GM23338 (cell line): ENCODE results near the gene HEMK1. TPM values are rescaled to one million over a fixed set of nuclear protein-coding genes. Genes with fewer than 3 reads are reported as not detected.

Experiments
- ATAC-seq: fragments of 200-7000 bp; cut with Tn5 transposase; 3 replicates; pipeline ENCODE4 v1.9.1; 2020
- DNase-seq: peaks from one replicate; pipeline ENCODE4 v3.0.0-alpha.2; 2015; ENCODE audit warnings: low spot score
- H2AFZ ChIP-seq: fragments of 200-600 bp; sonication (generic); 2 replicates; pipeline ENCODE4 v1.8.0; 2016; ENCODE audit warnings: antibody characterized with exemption, mild to moderate bottlenecking, moderate library complexity
- H3F3A ChIP-seq: fragments of 200-600 bp; sonication (generic); replicated peaks from 2 replicates; pipeline ENCODE4 v1.8.0; 2017; ENCODE audit warnings: antibody characterized with exemption, mixed run types, low read depth
- H3K27ac ChIP-seq: fragments of 200-600 bp; sonication (generic); 2 replicates; pipeline ENCODE4 v1.6.1; 2016; ENCODE audit warnings: low read depth
- H3K27me3 ChIP-seq: fragments of 200-600 bp; sonication (generic); 2 replicates; pipeline ENCODE4 v1.8.0; 2016; ENCODE audit warnings: mild to moderate bottlenecking, mixed run types, moderate library complexity; ENCODE audit not compliant: insufficient read depth
- H3K36me3 ChIP-seq: fragments of 200-600 bp; sonication (generic); 2 replicates; pipeline ENCODE4 v1.8.0; 2016; ENCODE audit warnings: mild to moderate bottlenecking; ENCODE audit not compliant: insufficient read depth
- H3K4me1 ChIP-seq: fragments of 200-600 bp; sonication (generic); 2 replicates; pipeline ENCODE4 v1.8.0; 2016; ENCODE audit warnings: mild to moderate bottlenecking, moderate library complexity; ENCODE audit not compliant: insufficient read depth
- H3K4me2 ChIP-seq: fragments of 200-600 bp; sonication (generic); 2 replicates; pipeline ENCODE4 v1.7.1; 2017; ENCODE audit warnings: mixed run types
- H3K4me3 ChIP-seq: fragments of 200-600 bp; sonication (generic); 2 replicates; pipeline ENCODE4 v1.6.1; 2016; ENCODE audit warnings: mixed run types
- H3K79me2 ChIP-seq: fragments of 200-600 bp; sonication (generic); replicated peaks from 2 replicates; pipeline ENCODE4 v1.8.0; 2017; ENCODE audit warnings: mild to moderate bottlenecking; ENCODE audit not compliant: insufficient read depth
- H3K9me2 ChIP-seq: fragments of 200-600 bp; sonication (generic); 2 replicates; pipeline ENCODE4 v1.8.0; 2017; ENCODE audit not compliant: insufficient read depth
- H4K20me1 ChIP-seq: fragments of 200-600 bp; sonication (generic); replicated peaks from 2 replicates; pipeline ENCODE4 v1.8.0; 2017; ENCODE audit warnings: mild to moderate bottlenecking; ENCODE audit not compliant: insufficient read depth
- H3K27ac Mint-ChIP-seq: 2 replicates; pipeline ENCODE4 v1.8.0; 2020; ENCODE audit warnings: inconsistent platforms, mild to moderate bottlenecking, moderate library complexity, mixed read lengths
- H3K27me3 Mint-ChIP-seq: 3 replicates; pipeline ENCODE4 v1.8.0; 2022; ENCODE audit warnings: low read depth, mild to moderate bottlenecking, moderate library complexity, mixed read lengths, inconsistent platforms; ENCODE audit not compliant: insufficient read depth, poor library complexity
- H3K36me3 Mint-ChIP-seq: 3 replicates; pipeline ENCODE4 v1.8.0; 2021; ENCODE audit warnings: low read depth, mild to moderate bottlenecking, inconsistent platforms, moderate library complexity, mixed read lengths
- H3K4me1 Mint-ChIP-seq: 3 replicates; pipeline ENCODE4 v1.8.0; 2020; ENCODE audit warnings: mild to moderate bottlenecking, inconsistent platforms, mixed read lengths
- H3K4me3 Mint-ChIP-seq: 3 replicates; pipeline ENCODE4 v1.8.0; 2021; ENCODE audit warnings: moderate library complexity, mild to moderate bottlenecking, inconsistent platforms, mixed read lengths
- H3K9me3 Mint-ChIP-seq: 3 replicates; pipeline ENCODE4 v1.8.0; 2020; ENCODE audit warnings: moderate library complexity, mild to moderate bottlenecking, inconsistent platforms, mixed read lengths
- CREB1 ChIP-seq: fragments of 250-450 bp; sonication (Bioruptor Pico); IDR thresholded peaks from 2 replicates; pipeline ENCODE4 v1.5.0; 2020; ENCODE audit warnings: low read depth, mild to moderate bottlenecking, moderate library complexity
- EZH2phosphoT487 ChIP-seq: fragments of 200-600 bp; sonication (generic); IDR thresholded peaks from one replicate; pipeline ENCODE4 v1.8.1; 2018; ENCODE audit warnings: antibody characterized with exemption; ENCODE audit not compliant: unreplicated experiment
- JUNB ChIP-seq: IDR thresholded peaks from one replicate; pipeline ENCODE4 v1.6.1; 2016; ENCODE audit warnings: antibody characterized with exemption; ENCODE audit not compliant: unreplicated experiment
- REST ChIP-seq: IDR thresholded peaks from one replicate; pipeline ENCODE4 v1.6.1; 2018; ENCODE audit warnings: antibody characterized with exemption; ENCODE audit not compliant: unreplicated experiment
- STAT1 ChIP-seq: IDR thresholded peaks from one replicate; pipeline ENCODE4 v1.6.1; 2016; ENCODE audit warnings: antibody characterized with exemption; ENCODE audit not compliant: unreplicated experiment
- ZNF114 ChIP-seq: fragments of 250-450 bp; sonication (Bioruptor Pico); IDR thresholded peaks from 2 replicates; pipeline ENCODE4 v1.5.0; 2020; ENCODE audit warnings: mild to moderate bottlenecking, moderate library complexity
- ZNF331 ChIP-seq: fragments of 250-450 bp; sonication (Bioruptor Pico); IDR thresholded peaks from 2 replicates; pipeline ENCODE4 v1.5.0; 2020; ENCODE audit warnings: low read depth, mild to moderate bottlenecking, moderate library complexity
- polyA plus RNA-seq: library from polyadenylated mRNA; unstranded; fragments of >200 nt; fragmentation: Nextera tagmentation; extraction: Ambion mirVana; gene quantifications from 2 replicates; pipeline ENCODE4 v1.2.1, GENCODE V29; 2016
- total RNA-seq: library from RNA; depleted of rRNA; stranded (reverse); fragments of >200 nt; shearing (Covaris generic); gene quantifications from 2 replicates; pipeline ENCODE4 v1.2.3, GENCODE V29; 2014
- TF ChIP-seq, protein P1 (sequence below), 2 experiments: fragments of 200-600 bp in 1 of 2; sonication (generic) in 1 of 2; conservative IDR thresholded peaks; 2 replicates each; pipeline versions ENCODE4 v1.5.1 to v1.6.1; 2016 to 2017; ENCODE audit warnings: antibody characterized with exemption in 2 of 2, low read depth in 2 of 2, mild to moderate bottlenecking in 2 of 2, moderate library complexity in 1 of 2

The HEMK1 gene
- total and polyA plus RNA-seq, 2 experiments from 2014 or later = 5.6 to 10.1 TPM

DNA sequence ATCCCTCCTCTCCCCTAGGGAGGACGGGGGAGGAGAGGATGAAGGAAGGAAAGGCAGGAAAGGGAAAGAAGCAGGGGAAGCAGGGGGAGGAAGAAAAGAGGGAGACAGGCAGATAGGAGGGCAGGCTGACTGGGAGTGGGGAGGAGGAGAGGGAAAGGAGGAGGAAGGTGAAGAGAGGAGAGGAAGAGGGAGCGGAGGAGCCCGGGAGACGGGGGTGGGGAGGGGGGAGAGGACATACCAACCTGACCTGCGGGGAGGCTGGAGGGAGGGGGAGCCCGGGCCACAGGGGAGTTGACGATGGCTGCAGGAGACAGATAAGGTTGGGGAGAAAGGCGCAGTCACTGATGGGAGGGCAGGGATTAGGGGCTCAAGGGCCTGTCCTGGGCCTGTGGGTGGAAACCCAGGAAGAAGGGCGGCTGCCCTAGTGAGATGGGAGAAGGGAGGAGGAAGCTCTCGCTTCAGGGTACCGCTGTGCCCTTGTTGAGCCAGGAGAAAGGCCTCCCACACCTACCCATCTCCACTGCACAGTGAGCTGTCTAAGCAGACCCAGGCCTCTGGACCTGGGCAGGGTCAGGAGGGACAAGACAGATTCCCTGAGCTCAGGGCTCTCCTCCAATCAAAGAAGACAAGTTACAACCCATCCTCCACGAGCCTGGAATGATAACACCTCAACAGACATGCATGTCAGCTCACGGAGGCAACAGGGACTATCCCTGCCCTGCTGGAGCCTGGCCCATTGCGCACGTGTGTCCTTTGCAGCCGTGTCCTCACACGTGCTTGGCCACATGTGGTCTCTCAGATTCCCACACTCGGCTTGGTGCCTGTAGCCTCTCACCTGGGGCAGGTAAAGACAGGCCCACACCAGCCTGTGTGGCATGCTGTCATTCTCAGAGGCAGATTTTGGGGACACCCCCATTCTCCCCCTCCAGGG is 29.7 kb upstream of the HEMK1 start (continued):
- TF ChIP-seq, protein P1, sequence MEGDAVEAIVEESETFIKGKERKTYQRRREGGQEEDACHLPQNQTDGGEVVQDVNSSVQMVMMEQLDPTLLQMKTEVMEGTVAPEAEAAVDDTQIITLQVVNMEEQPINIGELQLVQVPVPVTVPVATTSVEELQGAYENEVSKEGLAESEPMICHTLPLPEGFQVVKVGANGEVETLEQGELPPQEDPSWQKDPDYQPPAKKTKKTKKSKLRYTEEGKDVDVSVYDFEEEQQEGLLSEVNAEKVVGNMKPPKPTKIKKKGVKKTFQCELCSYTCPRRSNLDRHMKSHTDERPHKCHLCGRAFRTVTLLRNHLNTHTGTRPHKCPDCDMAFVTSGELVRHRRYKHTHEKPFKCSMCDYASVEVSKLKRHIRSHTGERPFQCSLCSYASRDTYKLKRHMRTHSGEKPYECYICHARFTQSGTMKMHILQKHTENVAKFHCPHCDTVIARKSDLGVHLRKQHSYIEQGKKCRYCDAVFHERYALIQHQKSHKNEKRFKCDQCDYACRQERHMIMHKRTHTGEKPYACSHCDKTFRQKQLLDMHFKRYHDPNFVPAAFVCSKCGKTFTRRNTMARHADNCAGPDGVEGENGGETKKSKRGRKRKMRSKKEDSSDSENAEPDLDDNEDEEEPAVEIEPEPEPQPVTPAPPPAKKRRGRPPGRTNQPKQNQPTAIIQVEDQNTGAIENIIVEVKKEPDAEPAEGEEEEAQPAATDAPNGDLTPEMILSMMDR (conservative IDR thresholded peaks at IDR 0.05; ENCODE audit: low read depth in 2 of 2) = no peak
- TF ChIP-seq ZNF331 (no peak), STAT1 (no peak), CREB1 (CRISPR knock-in tag) (no peak)

- H3K79me2 ChIP-seq = no peaks in the 10 kb centered on the region
- Mint-ChIP-seq H3K36me3 (no peaks in the 10 kb centered on the region), H3K4me1 (peaks cover 29% of the 10 kb centered on the region), H3K4me3 (no peak overlapping the region), H3K9me3 (no peaks in the 10 kb centered on the region), H3K27ac (no peak overlapping the region), H3K27me3 (peaks cover 7% of the 10 kb centered on the region)
- no peaks in the 10 kb centered on the region for H3F3A ChIP-seq
- H3K4me3 ChIP-seq = no peak overlapping the region
- H3K36me3 ChIP-seq = no peaks in the 10 kb centered on the region
- no peak overlapping the region for H3K27ac ChIP-seq
- no peaks in the 10 kb centered on the region for H3K27me3 ChIP-seq
- ATAC-seq = peak; percentile 71
- no peaks in the 10 kb centered on the region for H3K9me2 ChIP-seq
- TF ChIP-seq, protein P1 (conservative IDR thresholded peaks at IDR 0.05; ENCODE audit: low read depth in 2 of 2) = peak; percentile 95 to 99
- no peak for TF ChIP-seq STAT1
- no peak overlapping the region for H3K4me2 ChIP-seq
- no peaks in the 10 kb centered on the region for H4K20me1 ChIP-seq
- peaks cover 23% of the 10 kb centered on the region for H3K4me1 ChIP-seq
- no peak overlapping the region for H2AFZ ChIP-seq
- peak; percentile 88 for DNase-seq
Measured at GRCh38 chr3:50542177-50543034, 26.9 kb upstream of the HEMK1 start.

- no peaks in the 10 kb centered on the region for H3F3A ChIP-seq
- peaks cover 7% of the 10 kb centered on the region; the same call in 1 of the 2 replicates for H3K4me1 ChIP-seq
- no peaks in the 10 kb centered on the region for H3K79me2 ChIP-seq
- H2AFZ ChIP-seq = peak overlapping the region; percentile 69
- no peaks in the 10 kb centered on the region for H3K36me3 Mint-ChIP-seq
- no peak overlapping the region for H3K4me3 ChIP-seq
- no peaks in the 10 kb centered on the region for H3K36me3 ChIP-seq
- no peaks in the 10 kb centered on the region for H3K9me2 ChIP-seq
- no peaks in the 10 kb centered on the region for H3K27me3 ChIP-seq
- ATAC-seq (peak; percentile 15), DNase-seq (peak; percentile 52)
- H3K4me2 ChIP-seq = peak overlapping the region; percentile 60
- H3K27ac ChIP-seq = no peak overlapping the region
- peaks cover 5% of the 10 kb centered on the region for H3K27me3 Mint-ChIP-seq
- H3K9me3 Mint-ChIP-seq = no peaks in the 10 kb centered on the region
- H3K4me1 Mint-ChIP-seq = peaks cover 10% of the 10 kb centered on the region
- peak overlapping the region; percentile 62; the same call in 1 of the 2 replicates for H3K27ac Mint-ChIP-seq
- H4K20me1 ChIP-seq = no peaks in the 10 kb centered on the region
- H3K4me3 Mint-ChIP-seq = no peak overlapping the region
- TF ChIP-seq STAT1 (no peak), ZNF331 (no peak), JUNB (no peak), ZNF114 (CRISPR knock-in tag) (no peak), REST (no peak), EZH2phosphoT487 (no peak)
- TF ChIP-seq, protein P1 (conservative IDR thresholded peaks at IDR 0.05; ENCODE audit: low read depth in 2 of 2) = no peak
Measured at GRCh38 chr3:50545781-50546180, 23.5 kb upstream of the HEMK1 start.
